Measurements from ENCODE around the gene LRRC74B.

DNA sequence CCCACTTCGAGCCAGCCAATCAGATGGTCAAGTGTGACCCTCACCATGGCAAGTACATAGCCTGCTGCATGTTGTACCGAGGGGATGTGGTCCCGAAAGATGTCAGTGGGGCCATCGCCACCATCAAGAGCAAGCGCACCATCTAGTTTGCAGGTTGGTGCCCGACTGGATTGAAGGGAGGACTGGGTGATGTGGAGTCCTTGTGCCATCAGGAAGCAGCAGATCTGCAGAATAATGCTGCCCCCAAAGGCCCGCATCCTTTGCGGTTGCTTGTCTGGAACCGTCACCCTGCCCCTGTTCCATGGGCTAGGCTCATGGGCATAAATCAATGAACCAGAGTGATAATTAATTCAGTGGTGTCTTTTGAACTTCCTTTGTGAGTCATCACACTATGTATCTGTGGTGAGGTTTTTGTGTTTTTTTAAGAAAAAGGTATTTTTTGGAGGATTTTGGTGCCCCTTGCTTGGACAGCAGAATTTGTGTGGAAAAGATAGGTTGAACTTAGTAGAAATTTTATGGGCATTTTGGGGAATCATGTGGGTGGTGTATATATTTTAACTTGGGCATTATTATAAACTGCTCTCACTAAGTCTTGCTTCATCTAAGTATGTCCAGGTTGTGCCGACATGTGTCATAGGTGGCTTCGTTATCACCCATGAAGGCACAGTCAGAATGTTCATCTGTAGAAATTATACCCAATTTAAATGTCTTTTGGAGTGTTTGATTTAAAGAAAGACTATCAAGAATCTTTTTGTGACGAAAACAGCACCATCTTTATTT, 22.3 kb downstream of the LRRC74B start:
- TF ChIP-seq, protein P1, sequence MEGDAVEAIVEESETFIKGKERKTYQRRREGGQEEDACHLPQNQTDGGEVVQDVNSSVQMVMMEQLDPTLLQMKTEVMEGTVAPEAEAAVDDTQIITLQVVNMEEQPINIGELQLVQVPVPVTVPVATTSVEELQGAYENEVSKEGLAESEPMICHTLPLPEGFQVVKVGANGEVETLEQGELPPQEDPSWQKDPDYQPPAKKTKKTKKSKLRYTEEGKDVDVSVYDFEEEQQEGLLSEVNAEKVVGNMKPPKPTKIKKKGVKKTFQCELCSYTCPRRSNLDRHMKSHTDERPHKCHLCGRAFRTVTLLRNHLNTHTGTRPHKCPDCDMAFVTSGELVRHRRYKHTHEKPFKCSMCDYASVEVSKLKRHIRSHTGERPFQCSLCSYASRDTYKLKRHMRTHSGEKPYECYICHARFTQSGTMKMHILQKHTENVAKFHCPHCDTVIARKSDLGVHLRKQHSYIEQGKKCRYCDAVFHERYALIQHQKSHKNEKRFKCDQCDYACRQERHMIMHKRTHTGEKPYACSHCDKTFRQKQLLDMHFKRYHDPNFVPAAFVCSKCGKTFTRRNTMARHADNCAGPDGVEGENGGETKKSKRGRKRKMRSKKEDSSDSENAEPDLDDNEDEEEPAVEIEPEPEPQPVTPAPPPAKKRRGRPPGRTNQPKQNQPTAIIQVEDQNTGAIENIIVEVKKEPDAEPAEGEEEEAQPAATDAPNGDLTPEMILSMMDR (IDR thresholded peaks at IDR 0.05; ENCODE audit: insufficient read depth, low read depth, low read length): no peak
- no peak for TF ChIP-seq EZH2 (IDR thresholded peaks at IDR 0.05; ENCODE audit: insufficient read depth, low read length)
